GM12878 (cell line): ENCODE results near the gene DAPK2. TPM values are rescaled to one million over a fixed set of nuclear protein-coding genes. Genes with fewer than 3 reads are reported as not detected.
A peak's percentile ranks its signal among the peaks of the same experiment; 100 is the strongest.

Source experiments
- ATAC-seq: fragments of 200-7000 bp; cut with Tn5 transposase; 3 replicates; pipeline ENCODE4 v1.9.1; 2020; ENCODE audit warnings: mild to moderate bottlenecking, moderate library complexity
- BruUV-seq: library from RNA; stranded (reverse); fragments of 400-500 nt; replicated peaks from 2 replicates; lab custom pipeline; 2021; lab: Mats Ljungman, UMichigan
- CTCF ChIA-PET: fragments of 300-600 bp; sonication (Branson Sonifier 250); formaldehyde crosslinking; extraction: SDS; loops from one replicate; lab custom pipeline; 2021; ENCODE audit warnings: inconsistent platforms; lab: Yijun Ruan, JAX
- POLR2A ChIA-PET: fragments of 350-600 bp; formaldehyde crosslinking; extraction: SDS; loops from one replicate; lab custom pipeline; 2021; ENCODE audit warnings: inconsistent platforms; lab: Charles Lee
- RAD21 ChIA-PET: fragments of 300-600 bp; sonication (Branson Sonifier 250); formaldehyde crosslinking; loops from one replicate; lab custom pipeline; 2023; ENCODE audit warnings: antibody characterized with exemption; ENCODE audit not compliant: unreplicated experiment; lab: Charles Lee
- SMC1A ChIA-PET: fragments of 300-600 bp; sonication (Branson Sonifier 250); formaldehyde crosslinking; loops from one replicate; lab custom pipeline; 2023; ENCODE audit not compliant: unreplicated experiment, uncharacterized antibody; lab: Charles Lee
- DNase-seq: peaks from one replicate; pipeline ENCODE4 v3.0.0-alpha.2; 2011; ENCODE audit warnings: low read depth, low spot score
- FAIRE-seq: peaks from 3 replicates; lab custom pipeline; 2011; peaks lifted over from hg19 to GRCh38; lab: Jason Lieb, UNC
- H2AFZ ChIP-seq: 2 replicates; pipeline ENCODE4 v1.6.0; 2011; ENCODE audit warnings: low read depth, low read length, control low read depth; ENCODE audit not compliant: control insufficient read depth
- H3K27ac ChIP-seq: 2 replicates; pipeline ENCODE4 v1.5.1; 2011; ENCODE audit warnings: control low read depth; ENCODE audit not compliant: control insufficient read depth, insufficient read depth
- H3K27me3 ChIP-seq, 2 experiments: replicated peaks in 1 of 2; 2 replicates each; pipeline versions ENCODE4 v1.6.0 to v1.6.1; 2011; ENCODE audit warnings: low read length in 1 of 2; ENCODE audit not compliant: control insufficient read depth in 2 of 2, insufficient read depth in 2 of 2
- H3K36me3 ChIP-seq, 2 experiments: 2 replicates each; pipeline ENCODE4 v1.5.1; 2011; ENCODE audit warnings: low read length in 1 of 2; ENCODE audit not compliant: control insufficient read depth in 2 of 2, insufficient read depth in 2 of 2
- H3K4me1 ChIP-seq: 2 replicates; pipeline ENCODE4 v1.6.1; 2011; ENCODE audit warnings: mild to moderate bottlenecking, low read length, moderate library complexity, mixed read lengths; ENCODE audit not compliant: control insufficient read depth, insufficient read depth
- H3K4me2 ChIP-seq: 2 replicates; pipeline ENCODE4 v1.6.0; 2011; ENCODE audit warnings: control low read depth; ENCODE audit not compliant: control insufficient read depth, insufficient read depth
- H3K4me3 ChIP-seq: fragments of 200-600 bp; sonication (generic); 2 replicates; pipeline ENCODE4 v1.5.1; 2016
- H3K79me2 ChIP-seq: 2 replicates; pipeline ENCODE4 v1.6.0; 2011; ENCODE audit warnings: low read length; ENCODE audit not compliant: control insufficient read depth, insufficient read depth
- H3K9ac ChIP-seq: 2 replicates; pipeline ENCODE4 v1.8.0; 2011; ENCODE audit warnings: low read length, control low read depth, mixed read lengths; ENCODE audit not compliant: control insufficient read depth, insufficient read depth
- H3K9me3 ChIP-seq: replicated peaks from 3 replicates; pipeline ENCODE4 v1.5.1; 2011; ENCODE audit warnings: mild to moderate bottlenecking, low read length; ENCODE audit not compliant: control insufficient read depth, insufficient read depth
- H4K20me1 ChIP-seq: 2 replicates; pipeline ENCODE4 v1.6.0; 2011; ENCODE audit not compliant: control insufficient read depth, insufficient read depth
- BRCA1 ChIP-seq: IDR thresholded peaks from 2 replicates; pipeline ENCODE4 v1.6.1; 2011; ENCODE audit warnings: low read depth, low read length, improper control_type of control experiment
- CHD2 ChIP-seq: IDR thresholded peaks from 2 replicates; pipeline ENCODE4 v1.6.1; 2011; ENCODE audit warnings: low read depth, low read length, improper control_type of control experiment, borderline replicate concordance
- FOS ChIP-seq: IDR thresholded peaks from 3 replicates; pipeline ENCODE4 v1.6.1; 2011; ENCODE audit warnings: borderline replicate concordance; ENCODE audit not compliant: insufficient read length; ENCODE audit errors: extremely low read depth
- GABPA ChIP-seq: IDR thresholded peaks from 2 replicates; pipeline ENCODE4 v1.6.1; 2014; ENCODE audit warnings: antibody characterized with exemption, low read depth, mild to moderate bottlenecking, inconsistent platforms
- HDAC2 ChIP-seq: fragments of 200-600 bp; sonication (generic); IDR thresholded peaks from 2 replicates; pipeline ENCODE4 v1.6.1; 2017
- IRF4 ChIP-seq: IDR thresholded peaks from 2 replicates; pipeline ENCODE4 v1.6.1; 2011; ENCODE audit warnings: low read depth, low read length
- JUND ChIP-seq: IDR thresholded peaks from 2 replicates; pipeline ENCODE4 v1.6.1; 2012; ENCODE audit warnings: low read depth, mild to moderate bottlenecking, low read length, improper control_type of control experiment, moderate library complexity
- MEF2A ChIP-seq: IDR thresholded peaks from 2 replicates; pipeline ENCODE4 v1.6.1; 2011; ENCODE audit warnings: low read depth, mild to moderate bottlenecking, low read length, moderate library complexity; ENCODE audit not compliant: insufficient read depth
- MTA2 ChIP-seq: fragments of 450-650 bp; IDR thresholded peaks from 2 replicates; pipeline ENCODE4 v1.6.1; 2016; ENCODE audit warnings: low read depth, mild to moderate bottlenecking, moderate library complexity
- MYB ChIP-seq: fragments of 150-350 bp; IDR thresholded peaks from 2 replicates; pipeline ENCODE4 v1.6.1; 2014; ENCODE audit warnings: mild to moderate bottlenecking, low read depth, low read length, borderline replicate concordance
- MYC ChIP-seq: IDR thresholded peaks from 2 replicates; pipeline ENCODE4 v1.6.1; 2011; ENCODE audit warnings: mild to moderate bottlenecking, low read length, moderate library complexity, inconsistent platforms; ENCODE audit not compliant: insufficient read depth, insufficient replicate concordance, insufficient read length, severe bottlenecking
- NR2F1 ChIP-seq: fragments of 450-650 bp; conservative IDR thresholded peaks from 2 replicates; pipeline ENCODE4 v1.6.1; 2017; ENCODE audit warnings: mild to moderate bottlenecking
- PML ChIP-seq: IDR thresholded peaks from 2 replicates; pipeline ENCODE4 v1.6.1; 2012; ENCODE audit warnings: low read length, inconsistent platforms
- RCOR1 ChIP-seq: conservative IDR thresholded peaks from 2 replicates; pipeline ENCODE4 v1.6.1; 2012; ENCODE audit warnings: low read depth, low read length, improper control_type of control experiment
- SIN3A ChIP-seq: IDR thresholded peaks from 2 replicates; pipeline ENCODE4 v1.6.1; 2012; ENCODE audit warnings: low read depth, low read length, improper control_type of control experiment
- TCF3 ChIP-seq: IDR thresholded peaks from 2 replicates; pipeline ENCODE4 v1.6.1; 2012; ENCODE audit warnings: low read depth, mild to moderate bottlenecking, low read length, borderline replicate concordance; ENCODE audit not compliant: insufficient read depth
- ZZZ3 ChIP-seq: IDR thresholded peaks from 2 replicates; pipeline ENCODE4 v1.6.1; 2011; ENCODE audit warnings: low read depth; ENCODE audit not compliant: control insufficient read depth, insufficient read length
- whole genome bisulfite sequencing: methylation state at CpG from one replicate; pipeline ENCODE4 v1.1.6; 2016; ENCODE audit warnings: low lambda C conversion rate; ENCODE audit not compliant: insufficient replicate concordance, insufficient coverage; ENCODE audit errors: missing lambda C conversion rate; 5-methylcytosine and 5-hydroxymethylcytosine counted together
- in situ Hi-C: fragments of 300-500 bp; cut with MboI; formaldehyde crosslinking; loops from 9 replicates; pipeline ENCODE4 v1.14.3; 2018; ENCODE audit warnings: mixed read lengths
- intact Hi-C: fragments of 100-400 bp; cut with micrococcal nuclease; formaldehyde crosslinking; loops from one replicate; pipeline ENCODE4 v1.14.2; 2022; ENCODE audit not compliant: unreplicated experiment
- polyA plus RNA-seq, 11 experiments: library from polyadenylated mRNA; depleted of rRNA in 4 of 11; unstranded in 6 of 11; stranded (reverse) in 5 of 11; fragments of >200 nt; fragmentation: Nextera tagmentation in 4 of 11; fragmentation: Illumina TruSeq in 1 of 11; extraction: Ambion mirVana in 4 of 11; extraction: Trizol in 1 of 11; gene quantifications; 1 replicate in 1 of 11; 2 replicates in 10 of 11; pipeline versions ENCODE4 v1.2.1 to v1.2.3, GENCODE V29; 2011 to 2016; ENCODE audit warnings: inconsistent platforms in 2 of 11, missing spikeins in 2 of 11, low read depth in 1 of 11
- total RNA-seq, 4 experiments: library from RNA; depleted of rRNA in 3 of 4; stranded (reverse); fragments of >200 nt in 3 of 4; fragmentation: Illumina TruSeq in 1 of 4; extraction: Trizol in 1 of 4; gene quantifications; 2 replicates each; pipeline versions ENCODE4 v1.2.1 to v1.2.3, GENCODE V29; 2013 to 2021
- TF ChIP-seq, protein P1 (sequence below): IDR thresholded peaks from 2 replicates; pipeline ENCODE4 v1.6.1; 2012; ENCODE audit warnings: low read length, inconsistent platforms
- TF ChIP-seq, protein P2 (sequence below): fragments of 450-650 bp; IDR thresholded peaks from 2 replicates; pipeline ENCODE4 v1.6.1; 2016; ENCODE audit warnings: mild to moderate bottlenecking
- TF ChIP-seq, protein P3 (sequence below): IDR thresholded peaks from 2 replicates; pipeline ENCODE4 v1.6.1; 2012; ENCODE audit warnings: low read depth, low read length, improper control_type of control experiment

DAPK2 gene
- total and polyA plus RNA-seq, 10 of the 15 experiments (the other 5 are each of a cell fraction or from before 2014, with no cell fraction given): 0.69 to 8.4 (median 4.1) TPM

DNA sequence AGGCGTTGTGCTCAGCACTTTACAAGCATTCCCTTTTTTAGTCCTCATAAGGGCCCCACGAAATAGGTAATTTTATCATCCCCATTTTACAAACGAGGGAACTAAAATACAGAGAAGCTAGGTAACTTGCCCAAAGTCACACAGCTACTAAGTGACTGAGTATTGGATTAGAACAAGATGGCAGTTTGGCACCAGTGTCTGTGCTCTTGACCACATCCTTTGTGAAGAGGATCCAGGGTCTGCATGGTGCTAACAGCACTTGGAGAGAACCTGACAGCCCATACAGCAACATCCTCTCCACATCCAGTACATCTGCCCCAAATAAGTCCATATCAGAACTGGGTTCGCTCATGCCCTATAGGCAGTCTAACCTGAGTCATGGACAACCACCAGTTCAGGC lies 21.8 kb upstream of the DAPK2 start:
- Histone ChIP-seq H4K20me1 (no peaks in the 10 kb centered on the region), H3K4me3 (no peak overlapping the region), H3K79me2 (no peaks in the 10 kb centered on the region), H3K36me3 (peaks cover 5 to 10% of the 10 kb centered on the region in 2 experiments), H3K27ac (no peak overlapping the region), H2AFZ (no peak overlapping the region; the same call in 1 of the 2 replicates), H3K4me1 (peaks cover 13% of the 10 kb centered on the region), H3K9ac (no peak overlapping the region), H3K9me3 (no peaks in the 10 kb centered on the region), H3K27me3 (no peaks in the 10 kb centered on the region), H3K4me2 (no peak overlapping the region)
- ChIA-PET SMC1A (interaction anchor here (0.6 to 8.8 kb wide), 43 partner anchors 10 to 522 kb away, joined by 3 to 94 read pairs (median 5); partner anchors contain the start of genes CIAO2A and DAPK2), POLR2A (interaction anchor here (0.6 to 3.1 kb wide), 4 partner anchors 14 to 316 kb away, joined by 3 to 11 read pairs (median 3); no protein-coding TSS in a partner anchor), CTCF (interaction anchor here (0.6 to 9.2 kb wide), 61 partner anchors 10 to 778 kb away, joined by 3 to 140 read pairs (median 5); partner anchors contain the start of genes CIAO2A, DAPK2 and SNX1), RAD21 (interaction anchor here (0.7 to 4.8 kb wide), 33 partner anchors 13 to 790 kb away, joined by 3 to 67 read pairs (median 4); partner anchors contain the start of genes APH1B, CIAO2A and DAPK2)
- intact Hi-C loops: loop anchor here (5.0 kb wide), 2 partner anchors 81 to 236 kb away; partner anchors contain the start of gene HERC1
- ATAC-seq (peak; percentile 12; the same call in 1 of the 3 replicates), FAIRE-seq (no peak), DNase-seq (no peak)
- 47% methylated on average over 4 of the region's 4 CpGs for WGBS
- no TSS peak for BruUV-seq
- in situ Hi-C loops: loop anchor here (5.0 kb wide), 4 partner anchors 316 to 776 kb away; no protein-coding TSS in a partner anchor
- no peak for TF ChIP-seq GABPA
- TF ChIP-seq FOS: no peak
- no peak for TF ChIP-seq SIN3A
- TF ChIP-seq TCF3: no peak
- TF ChIP-seq MEF2A: no peak
- no peak for TF ChIP-seq CHD2
- no peak for TF ChIP-seq RCOR1
- no peak for TF ChIP-seq HDAC2
- TF ChIP-seq ZZZ3: no peak
- no peak for TF ChIP-seq NR2F1
- no peak for TF ChIP-seq MTA2
- TF ChIP-seq BRCA1: no peak
- TF ChIP-seq IRF4: no peak
- TF ChIP-seq, protein P1, sequence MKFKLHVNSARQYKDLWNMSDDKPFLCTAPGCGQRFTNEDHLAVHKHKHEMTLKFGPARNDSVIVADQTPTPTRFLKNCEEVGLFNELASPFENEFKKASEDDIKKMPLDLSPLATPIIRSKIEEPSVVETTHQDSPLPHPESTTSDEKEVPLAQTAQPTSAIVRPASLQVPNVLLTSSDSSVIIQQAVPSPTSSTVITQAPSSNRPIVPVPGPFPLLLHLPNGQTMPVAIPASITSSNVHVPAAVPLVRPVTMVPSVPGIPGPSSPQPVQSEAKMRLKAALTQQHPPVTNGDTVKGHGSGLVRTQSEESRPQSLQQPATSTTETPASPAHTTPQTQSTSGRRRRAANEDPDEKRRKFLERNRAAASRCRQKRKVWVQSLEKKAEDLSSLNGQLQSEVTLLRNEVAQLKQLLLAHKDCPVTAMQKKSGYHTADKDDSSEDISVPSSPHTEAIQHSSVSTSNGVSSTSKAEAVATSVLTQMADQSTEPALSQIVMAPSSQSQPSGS: no peak
- no peak for TF ChIP-seq PML
- TF ChIP-seq MYC: no peak
- TF ChIP-seq, protein P2, sequence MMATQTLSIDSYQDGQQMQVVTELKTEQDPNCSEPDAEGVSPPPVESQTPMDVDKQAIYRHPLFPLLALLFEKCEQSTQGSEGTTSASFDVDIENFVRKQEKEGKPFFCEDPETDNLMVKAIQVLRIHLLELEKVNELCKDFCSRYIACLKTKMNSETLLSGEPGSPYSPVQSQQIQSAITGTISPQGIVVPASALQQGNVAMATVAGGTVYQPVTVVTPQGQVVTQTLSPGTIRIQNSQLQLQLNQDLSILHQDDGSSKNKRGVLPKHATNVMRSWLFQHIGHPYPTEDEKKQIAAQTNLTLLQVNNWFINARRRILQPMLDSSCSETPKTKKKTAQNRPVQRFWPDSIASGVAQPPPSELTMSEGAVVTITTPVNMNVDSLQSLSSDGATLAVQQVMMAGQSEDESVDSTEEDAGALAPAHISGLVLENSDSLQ: no peak
- TF ChIP-seq, protein P3, sequence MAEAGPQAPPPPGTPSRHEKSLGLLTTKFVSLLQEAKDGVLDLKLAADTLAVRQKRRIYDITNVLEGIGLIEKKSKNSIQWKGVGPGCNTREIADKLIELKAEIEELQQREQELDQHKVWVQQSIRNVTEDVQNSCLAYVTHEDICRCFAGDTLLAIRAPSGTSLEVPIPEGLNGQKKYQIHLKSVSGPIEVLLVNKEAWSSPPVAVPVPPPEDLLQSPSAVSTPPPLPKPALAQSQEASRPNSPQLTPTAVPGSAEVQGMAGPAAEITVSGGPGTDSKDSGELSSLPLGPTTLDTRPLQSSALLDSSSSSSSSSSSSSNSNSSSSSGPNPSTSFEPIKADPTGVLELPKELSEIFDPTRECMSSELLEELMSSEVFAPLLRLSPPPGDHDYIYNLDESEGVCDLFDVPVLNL: no peak
- TF ChIP-seq JUND: no peak
- TF ChIP-seq MYB: no peak
